Fibroblast of the aortic adventitia (primary cell): ENCODE data around the gene RPS6KA2. TPM values are rescaled to one million over a fixed set of nuclear protein-coding genes. Genes with fewer than 3 reads are reported as not detected.
"Not testable (repeated sequence)": the region's sequence is repeated elsewhere in the genome, so short reads cannot be mapped to it uniquely, and the experiment has no call there.

Experiments used
- DNase-seq: peaks from one replicate; pipeline ENCODE4 v3.0.0-alpha.2; 2010; ENCODE audit warnings: low read depth
- H3K4me3 ChIP-seq: 2 replicates; pipeline ENCODE4 v1.5.1; 2011; ENCODE audit warnings: low read depth, mild to moderate bottlenecking, control low read depth, low read length, moderate library complexity
- total RNA-seq: library from RNA; depleted of rRNA; stranded (reverse); fragments of >200 nt; gene quantifications from 2 replicates; pipeline ENCODE4 v1.2.3, GENCODE V29; 2012; ENCODE audit warnings: low replicate concordance
- TF ChIP-seq, protein P1 (sequence below): IDR thresholded peaks from 2 replicates; pipeline ENCODE4 v1.5.1; 2011; ENCODE audit warnings: mild to moderate bottlenecking, low read length, control low read depth, inconsistent platforms; ENCODE audit not compliant: insufficient read depth

Gene RPS6KA2
- total RNA-seq, 1 donor: 89.7 TPM

GRCh38 chr6:166398348-166398747 lies 228.7 kb downstream of the RPS6KA2 start:
- TF ChIP-seq, protein P1, sequence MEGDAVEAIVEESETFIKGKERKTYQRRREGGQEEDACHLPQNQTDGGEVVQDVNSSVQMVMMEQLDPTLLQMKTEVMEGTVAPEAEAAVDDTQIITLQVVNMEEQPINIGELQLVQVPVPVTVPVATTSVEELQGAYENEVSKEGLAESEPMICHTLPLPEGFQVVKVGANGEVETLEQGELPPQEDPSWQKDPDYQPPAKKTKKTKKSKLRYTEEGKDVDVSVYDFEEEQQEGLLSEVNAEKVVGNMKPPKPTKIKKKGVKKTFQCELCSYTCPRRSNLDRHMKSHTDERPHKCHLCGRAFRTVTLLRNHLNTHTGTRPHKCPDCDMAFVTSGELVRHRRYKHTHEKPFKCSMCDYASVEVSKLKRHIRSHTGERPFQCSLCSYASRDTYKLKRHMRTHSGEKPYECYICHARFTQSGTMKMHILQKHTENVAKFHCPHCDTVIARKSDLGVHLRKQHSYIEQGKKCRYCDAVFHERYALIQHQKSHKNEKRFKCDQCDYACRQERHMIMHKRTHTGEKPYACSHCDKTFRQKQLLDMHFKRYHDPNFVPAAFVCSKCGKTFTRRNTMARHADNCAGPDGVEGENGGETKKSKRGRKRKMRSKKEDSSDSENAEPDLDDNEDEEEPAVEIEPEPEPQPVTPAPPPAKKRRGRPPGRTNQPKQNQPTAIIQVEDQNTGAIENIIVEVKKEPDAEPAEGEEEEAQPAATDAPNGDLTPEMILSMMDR: no peak
- no peak overlapping the region for H3K4me3 ChIP-seq
- no peak for DNase-seq

DNA sequence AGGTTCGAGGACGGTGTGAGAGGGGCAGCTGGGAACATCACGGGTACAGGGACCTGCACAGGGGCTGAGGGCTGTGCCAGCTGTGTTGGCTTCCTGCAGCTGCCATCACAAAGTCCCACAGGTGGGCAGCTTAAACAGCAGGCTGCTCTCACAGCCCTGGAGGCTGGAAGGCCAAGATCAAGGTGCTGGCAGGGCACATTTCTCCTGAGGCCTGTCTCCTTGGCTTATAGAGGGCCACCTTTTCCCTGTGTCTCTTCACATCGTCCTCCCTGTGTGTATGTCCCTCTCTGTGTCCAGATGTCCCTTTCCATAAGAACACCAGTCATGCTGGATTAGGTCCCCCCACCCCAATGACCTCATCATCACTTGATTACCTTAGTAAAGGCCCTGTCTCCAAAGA lies 229.2 kb downstream of the RPS6KA2 start:
- TF ChIP-seq, protein P1: no peak
- H3K4me3 ChIP-seq: no peak overlapping the region
- DNase-seq: no peak

GRCh38 chr6:166395778-166396177 lies 231.3 kb downstream of the RPS6KA2 start:
- DNase-seq: no peak
- TF ChIP-seq, protein P1: no peak
- H3K4me3 ChIP-seq: no peak overlapping the region

DNA sequence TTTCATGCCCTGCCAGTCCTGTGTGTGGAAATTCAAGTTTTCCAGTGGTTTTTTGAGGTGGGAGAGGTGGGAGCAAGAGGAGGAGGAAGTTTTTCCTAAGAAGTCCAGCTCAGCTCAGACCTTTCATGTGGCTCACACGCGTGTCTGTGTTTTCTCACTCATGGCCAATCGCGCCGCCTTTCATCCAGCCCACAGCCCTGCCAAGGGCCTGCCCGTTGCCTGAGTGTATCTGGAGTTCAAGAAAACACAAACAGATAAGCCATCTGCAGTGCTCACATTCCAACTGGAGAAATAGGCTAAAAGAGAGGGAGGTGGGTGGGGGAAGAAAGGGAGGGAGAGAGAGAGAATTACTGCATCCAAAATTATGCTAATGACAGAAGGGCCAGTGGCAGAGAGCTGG lies 231.7 kb downstream of the RPS6KA2 start:
- DNase-seq: peak; percentile 26
- TF ChIP-seq, protein P1: no peak
- H3K4me3 ChIP-seq: no peak overlapping the region

GRCh38 chr6:166394036-166394892 lies 232.8 kb downstream of the RPS6KA2 start:
- DNase-seq: no peak
- TF ChIP-seq, protein P1: no peak
- H3K4me3 ChIP-seq: no peak overlapping the region

GRCh38 chr6:166393535-166393823 lies 233.6 kb downstream of the RPS6KA2 start:
- DNase-seq: no peak
- no peak overlapping the region for H3K4me3 ChIP-seq
- TF ChIP-seq, protein P1: no peak

- not testable (repeated sequence) for H3K4me3 ChIP-seq, DNase-seq
These were observed 234.1 kb downstream of the RPS6KA2 start for GRCh38 chr6:166392755-166393534.
